HCT116 (cell line): ENCODE results near the gene CYP2S1. TPM values are rescaled to one million over a fixed set of nuclear protein-coding genes. Genes with fewer than 3 reads are reported as not detected.

Experiments
- ATAC-seq: fragments of 200-7000 bp; cut with Tn5 transposase; 2 replicates; pipeline ENCODE4 v1.9.1; 2020; ENCODE audit warnings: mild to moderate bottlenecking, moderate library complexity
- BruUV-seq: library from RNA; stranded (reverse); fragments of 400-500 nt; replicated peaks from 2 replicates; lab custom pipeline; 2021; lab: Mats Ljungman, UMichigan
- CTCF ChIA-PET: fragments of 300-600 bp; sonication (Branson Sonifier 250); formaldehyde crosslinking; loops from one replicate; lab custom pipeline; 2021; ENCODE audit warnings: antibody characterized with exemption; lab: Charles Lee
- POLR2A ChIA-PET: fragments of 300-600, 350-600 bp; sonication (Branson Sonifier 250); formaldehyde crosslinking; loops from one replicate; lab custom pipeline; 2021; ENCODE audit warnings: antibody characterized with exemption; lab: Charles Lee
- RAD21 ChIA-PET, 2 experiments: fragments of 300-600 bp; sonication (Branson Sonifier 250); formaldehyde crosslinking; loops; one replicate each; lab custom pipeline; 2023; ENCODE audit warnings: low total read pairs in 2 of 2; ENCODE audit not compliant: uncharacterized antibody in 2 of 2, unreplicated experiment in 2 of 2, low non-redundant PET in 1 of 2; lab: Charles Lee
- DNase-seq: peaks from one replicate; pipeline ENCODE4 v3.0.0-alpha.2; 2010; ENCODE audit warnings: low read depth, low spot score
- H2AFZ ChIP-seq: fragments of 200-600 bp; shearing (Covaris generic), sonication (generic); 2 replicates; pipeline ENCODE4 v1.6.1; 2017; ENCODE audit warnings: low read depth, mixed run types, mixed read lengths, antibody characterized with exemption, low read length; ENCODE audit not compliant: poor library complexity, severe bottlenecking
- H3K27ac ChIP-seq: 2 replicates; pipeline ENCODE4 v1.5.1; 2012; ENCODE audit warnings: low read depth, low read length
- H3K27me3 ChIP-seq: fragments of 200-600 bp; sonication (generic); 2 replicates; pipeline ENCODE4 v1.6.1; 2016; ENCODE audit warnings: mixed run types, low read length, mixed read lengths; ENCODE audit not compliant: insufficient read depth
- H3K36me3 ChIP-seq, 2 experiments: fragments of 200-500 bp in 1 of 2; fragments of 200-600 bp in 1 of 2; sonication (Bioruptor generic) in 1 of 2; sonication (generic) in 1 of 2; 2 replicates each; pipeline versions ENCODE4 v1.5.1 to v1.6.1; 2014 to 2016; ENCODE audit warnings: low read length in 2 of 2, inconsistent platforms in 1 of 2, mixed read lengths in 1 of 2, mixed run types in 1 of 2; ENCODE audit not compliant: insufficient read depth in 2 of 2, control insufficient read depth in 1 of 2
- H3K4me1 ChIP-seq, 2 experiments: fragments of 200-600 bp in 1 of 2; sonication (generic) in 1 of 2; 2 replicates each; pipeline versions ENCODE4 v1.5.1 to v1.6.1; 2012 to 2017; ENCODE audit warnings: low read length in 2 of 2, inconsistent platforms in 1 of 2, mild to moderate bottlenecking in 1 of 2, mixed read lengths in 1 of 2, mixed run types in 1 of 2, moderate library complexity in 1 of 2; ENCODE audit not compliant: insufficient read depth in 2 of 2, control insufficient read depth in 1 of 2
- H3K4me2 ChIP-seq: fragments of 200-600 bp; sonication (generic); 2 replicates; pipeline ENCODE4 v1.6.1; 2017; ENCODE audit warnings: mixed run types, low read length, mixed read lengths
- H3K4me3 ChIP-seq, 2 experiments: fragments of 200-600 bp in 1 of 2; sonication (generic) in 1 of 2; replicated peaks in 1 of 2; 2 replicates each; pipeline ENCODE4 v1.5.1; 2011 to 2016; ENCODE audit warnings: low read length in 2 of 2, control low read depth in 1 of 2, low read depth in 1 of 2, mild to moderate bottlenecking in 1 of 2, mixed read lengths in 1 of 2, mixed run types in 1 of 2
- H3K79me2 ChIP-seq: fragments of 200-600 bp; sonication (generic); 2 replicates; pipeline ENCODE4 v1.6.1; 2017; ENCODE audit warnings: mild to moderate bottlenecking, mixed run types, low read length, moderate library complexity, mixed read lengths; ENCODE audit not compliant: insufficient read depth
- H3K9ac ChIP-seq: fragments of 200-600 bp; sonication (generic); 2 replicates; pipeline ENCODE4 v1.6.1; 2016; ENCODE audit warnings: low read length, mixed read lengths
- H3K9me2 ChIP-seq: fragments of 200-600 bp; sonication (generic), shearing (Covaris generic); 2 replicates; pipeline ENCODE4 v1.6.1; 2017; ENCODE audit warnings: mixed run types, mild to moderate bottlenecking, moderate library complexity; ENCODE audit not compliant: insufficient read depth
- H3K9me3 ChIP-seq, 2 experiments: fragments of 200-500 bp in 1 of 2; fragments of 200-600 bp in 1 of 2; sonication (Bioruptor generic) in 1 of 2; sonication (generic) in 1 of 2; 2 replicates each; pipeline ENCODE4 v1.6.1; 2014 to 2017; ENCODE audit warnings: low read length in 2 of 2, mixed read lengths in 2 of 2, inconsistent platforms in 1 of 2, low read depth in 1 of 2, mild to moderate bottlenecking in 1 of 2, mixed run types in 1 of 2, moderate library complexity in 1 of 2; ENCODE audit not compliant: control insufficient read depth in 1 of 2, insufficient read depth in 1 of 2
- H4K20me1 ChIP-seq: fragments of 200-600 bp; sonication (generic), shearing (Covaris generic); 2 replicates; pipeline ENCODE4 v1.6.1; 2017; ENCODE audit warnings: mixed run types, mild to moderate bottlenecking, moderate library complexity; ENCODE audit not compliant: insufficient read depth
- CBX3 ChIP-seq: IDR thresholded peaks from 2 replicates; pipeline ENCODE4 v1.6.1; 2012; ENCODE audit warnings: low read depth
- EGR1 ChIP-seq: IDR thresholded peaks from 2 replicates; pipeline ENCODE4 v1.6.1; 2012; ENCODE audit warnings: low read depth
- ELF1 ChIP-seq: IDR thresholded peaks from 2 replicates; pipeline ENCODE4 v1.6.1; 2012; ENCODE audit warnings: low read depth, borderline replicate concordance
- EZH2 ChIP-seq: fragments of 200-600 bp; sonication (generic); IDR thresholded peaks from 2 replicates; pipeline ENCODE4 v1.6.1; 2017; ENCODE audit warnings: antibody characterized with exemption, mixed run types
- EZH2phosphoT487 ChIP-seq: fragments of 200-600 bp; IDR thresholded peaks from 2 replicates; pipeline ENCODE4 v1.6.1; 2018; ENCODE audit warnings: antibody characterized with exemption, borderline replicate concordance
- MAX ChIP-seq: IDR thresholded peaks from 2 replicates; pipeline ENCODE4 v1.6.1; 2012
- POLR2AphosphoS5 ChIP-seq: IDR thresholded peaks from 2 replicates; pipeline ENCODE4 v1.6.1; 2011; ENCODE audit warnings: mild to moderate bottlenecking, low read depth, low read length, moderate library complexity
- RAD21 ChIP-seq: IDR thresholded peaks from 2 replicates; pipeline ENCODE4 v1.6.1; 2012; ENCODE audit warnings: low read depth, mild to moderate bottlenecking
- SIN3A ChIP-seq: IDR thresholded peaks from 2 replicates; pipeline ENCODE4 v1.6.1; 2012; ENCODE audit warnings: low read depth
- SP1 ChIP-seq: IDR thresholded peaks from 2 replicates; pipeline ENCODE4 v1.6.1; 2012; ENCODE audit warnings: low read depth
- ZNF274 ChIP-seq: fragments of 200-500 bp; sonication (Bioruptor generic); IDR thresholded peaks from 2 replicates; pipeline ENCODE4 v1.6.1; 2014; ENCODE audit warnings: mild to moderate bottlenecking, low read depth, low read length, inconsistent platforms
- intact Hi-C: fragments of 100-400 bp; cut with micrococcal nuclease; formaldehyde crosslinking; loops from 2 replicates; pipeline ENCODE4 v1.10.0; 2022
- total RNA-seq: library from RNA; stranded (reverse); gene quantifications from one replicate; pipeline ENCODE4 v1.2.1, GENCODE V29; 2021; ENCODE audit not compliant: unreplicated experiment
- TF ChIP-seq, protein P1 (sequence below), 3 experiments: fragments of 200-600 bp in 1 of 3; sonication (generic) in 1 of 3; IDR thresholded peaks in 2 of 3; conservative IDR thresholded peaks in 1 of 3; 2 replicates each; pipeline ENCODE4 v1.5.1; 2012 to 2017; ENCODE audit warnings: low read depth in 2 of 3, low read length in 2 of 3, antibody characterized with exemption in 1 of 3, borderline replicate concordance in 1 of 3, control low read depth in 1 of 3, mild to moderate bottlenecking in 1 of 3, mixed read lengths in 1 of 3, mixed run types in 1 of 3, moderate library complexity in 1 of 3; ENCODE audit not compliant: insufficient read depth in 1 of 3
- TF ChIP-seq, protein P2 (sequence below): IDR thresholded peaks from 2 replicates; pipeline ENCODE4 v1.6.1; 2011; ENCODE audit warnings: mild to moderate bottlenecking, low read length, moderate library complexity; ENCODE audit not compliant: insufficient replicate concordance; ENCODE audit errors: extremely low read depth

CYP2S1 gene
- total RNA-seq, 1 experiment from 2014 or later: 17.6 TPM

- TF ChIP-seq, protein P1, sequence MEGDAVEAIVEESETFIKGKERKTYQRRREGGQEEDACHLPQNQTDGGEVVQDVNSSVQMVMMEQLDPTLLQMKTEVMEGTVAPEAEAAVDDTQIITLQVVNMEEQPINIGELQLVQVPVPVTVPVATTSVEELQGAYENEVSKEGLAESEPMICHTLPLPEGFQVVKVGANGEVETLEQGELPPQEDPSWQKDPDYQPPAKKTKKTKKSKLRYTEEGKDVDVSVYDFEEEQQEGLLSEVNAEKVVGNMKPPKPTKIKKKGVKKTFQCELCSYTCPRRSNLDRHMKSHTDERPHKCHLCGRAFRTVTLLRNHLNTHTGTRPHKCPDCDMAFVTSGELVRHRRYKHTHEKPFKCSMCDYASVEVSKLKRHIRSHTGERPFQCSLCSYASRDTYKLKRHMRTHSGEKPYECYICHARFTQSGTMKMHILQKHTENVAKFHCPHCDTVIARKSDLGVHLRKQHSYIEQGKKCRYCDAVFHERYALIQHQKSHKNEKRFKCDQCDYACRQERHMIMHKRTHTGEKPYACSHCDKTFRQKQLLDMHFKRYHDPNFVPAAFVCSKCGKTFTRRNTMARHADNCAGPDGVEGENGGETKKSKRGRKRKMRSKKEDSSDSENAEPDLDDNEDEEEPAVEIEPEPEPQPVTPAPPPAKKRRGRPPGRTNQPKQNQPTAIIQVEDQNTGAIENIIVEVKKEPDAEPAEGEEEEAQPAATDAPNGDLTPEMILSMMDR (IDR thresholded peaks at IDR 0.05 in 2 of 3, conservative IDR thresholded peaks at IDR 0.05 in 1 of 3; ENCODE audit: borderline replicate concordance in 1 of 3, insufficient read depth in 1 of 3, low read depth in 2 of 3, low read length in 2 of 3): no peak
- TF ChIP-seq MAX: no peak
- no peak for TF ChIP-seq CBX3
- no peak for TF ChIP-seq EZH2
- no peak for TF ChIP-seq RAD21
- TF ChIP-seq SIN3A: no peak
- TF ChIP-seq ELF1: no peak
- no peak for TF ChIP-seq SP1
- TF ChIP-seq ZNF274: no peak
- no peak for TF ChIP-seq EGR1
- TF ChIP-seq POLR2AphosphoS5: no peak
- TF ChIP-seq, protein P2, sequence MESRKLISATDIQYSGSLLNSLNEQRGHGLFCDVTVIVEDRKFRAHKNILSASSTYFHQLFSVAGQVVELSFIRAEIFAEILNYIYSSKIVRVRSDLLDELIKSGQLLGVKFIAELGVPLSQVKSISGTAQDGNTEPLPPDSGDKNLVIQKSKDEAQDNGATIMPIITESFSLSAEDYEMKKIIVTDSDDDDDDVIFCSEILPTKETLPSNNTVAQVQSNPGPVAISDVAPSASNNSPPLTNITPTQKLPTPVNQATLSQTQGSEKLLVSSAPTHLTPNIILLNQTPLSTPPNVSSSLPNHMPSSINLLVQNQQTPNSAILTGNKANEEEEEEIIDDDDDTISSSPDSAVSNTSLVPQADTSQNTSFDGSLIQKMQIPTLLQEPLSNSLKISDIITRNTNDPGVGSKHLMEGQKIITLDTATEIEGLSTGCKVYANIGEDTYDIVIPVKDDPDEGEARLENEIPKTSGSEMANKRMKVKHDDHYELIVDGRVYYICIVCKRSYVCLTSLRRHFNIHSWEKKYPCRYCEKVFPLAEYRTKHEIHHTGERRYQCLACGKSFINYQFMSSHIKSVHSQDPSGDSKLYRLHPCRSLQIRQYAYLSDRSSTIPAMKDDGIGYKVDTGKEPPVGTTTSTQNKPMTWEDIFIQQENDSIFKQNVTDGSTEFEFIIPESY: no peak
- TF ChIP-seq EZH2phosphoT487: no peak
- no peak overlapping the region for H3K27ac ChIP-seq
- no peaks in the 10 kb centered on the region for H3K9me2 ChIP-seq
- intact Hi-C loops: no loop called here
- no peak overlapping the region for H3K4me2 ChIP-seq
- no peaks in the 10 kb centered on the region for H4K20me1 ChIP-seq
- H3K27me3 ChIP-seq: no peaks in the 10 kb centered on the region
- peaks cover 0 to 6% of the 10 kb centered on the region in 2 experiments; a peak in 2 of 4 replicates for H3K4me1 ChIP-seq
- no TSS peak for BruUV-seq
- no peak for ATAC-seq
- H3K9me3 ChIP-seq: no peaks in the 10 kb centered on the region
- ChIA-PET RAD21 (no interaction called here), POLR2A (no interaction called here), CTCF (interaction anchor here (0.8 kb wide), 1 partner anchor 64 kb away, joined by 3 read pairs; no protein-coding TSS in a partner anchor)
- no peak overlapping the region for H2AFZ ChIP-seq
- H3K9ac ChIP-seq: no peak overlapping the region
- no peak for DNase-seq
- H3K36me3 ChIP-seq: peaks cover 0 to 5% of the 10 kb centered on the region in 2 experiments; a peak in 2 of 4 replicates
- no peaks in the 10 kb centered on the region for H3K79me2 ChIP-seq
- no peak overlapping the region for H3K4me3 ChIP-seq
These were observed 5.5 kb downstream of the CYP2S1 start for GRCh38 chr19:41198559-41198958.
